Muscle of leg (tissue), 11 donors: ENCODE results near the gene CFAP119. TPM values are rescaled to one million over a fixed set of nuclear protein-coding genes. Genes with fewer than 3 reads are reported as not detected.

ENCODE experiments used
- DNase-seq: peaks from one replicate; pipeline ENCODE4 v3.0.0; 2013
- H3K27ac ChIP-seq: one replicate; pipeline ENCODE4 v1.5.1; 2013; ENCODE audit warnings: mild to moderate bottlenecking, low read length, control low read depth
- H3K27me3 ChIP-seq: one replicate; pipeline ENCODE4 v1.6.1; 2013; ENCODE audit warnings: low read length; ENCODE audit not compliant: control insufficient read depth, insufficient read depth
- H3K36me3 ChIP-seq: one replicate; pipeline ENCODE4 v1.6.1; 2013; ENCODE audit warnings: low read length; ENCODE audit not compliant: control insufficient read depth, insufficient read depth
- H3K4me1 ChIP-seq: one replicate; pipeline ENCODE4 v1.6.1; 2013; ENCODE audit warnings: low read length; ENCODE audit not compliant: control insufficient read depth, insufficient read depth
- H3K4me3 ChIP-seq: one replicate; pipeline ENCODE4 v1.5.1; 2013; ENCODE audit warnings: low read length, control low read depth
- H3K9me3 ChIP-seq: replicated peaks from 2 replicates; pipeline ENCODE4 v1.6.1; 2013; ENCODE audit warnings: low read depth, low read length; ENCODE audit not compliant: control insufficient read depth
- WGBS: methylation state at CpG from one replicate; pipeline ENCODE4 v1.1.5; 2013; ENCODE audit warnings: missing lambda C conversion rate; ENCODE audit not compliant: insufficient coverage; 5-methylcytosine and 5-hydroxymethylcytosine counted together
- polyA plus RNA-seq, 8 donors: library from polyadenylated mRNA; unstranded; fragments of 120-200 nt; gene quantifications; one replicate each; pipeline versions ENCODE4 v1.2.1 to v1.2.3, GENCODE V29; 2013; ENCODE audit warnings: inconsistent platforms in 1 of 8, low replicate concordance in 1 of 8; ENCODE audit not compliant: insufficient read length in 8 of 8, insufficient read depth in 1 of 8
- total RNA-seq: library from RNA; stranded (reverse); fragments of 120-200 nt; gene quantifications from one replicate; pipeline ENCODE4 v1.2.4, GENCODE V29; 2013

Gene CFAP119
- total and polyA plus RNA-seq, 9 donors, result 1.6 to 3.5 (median 2.5) TPM

DNA sequence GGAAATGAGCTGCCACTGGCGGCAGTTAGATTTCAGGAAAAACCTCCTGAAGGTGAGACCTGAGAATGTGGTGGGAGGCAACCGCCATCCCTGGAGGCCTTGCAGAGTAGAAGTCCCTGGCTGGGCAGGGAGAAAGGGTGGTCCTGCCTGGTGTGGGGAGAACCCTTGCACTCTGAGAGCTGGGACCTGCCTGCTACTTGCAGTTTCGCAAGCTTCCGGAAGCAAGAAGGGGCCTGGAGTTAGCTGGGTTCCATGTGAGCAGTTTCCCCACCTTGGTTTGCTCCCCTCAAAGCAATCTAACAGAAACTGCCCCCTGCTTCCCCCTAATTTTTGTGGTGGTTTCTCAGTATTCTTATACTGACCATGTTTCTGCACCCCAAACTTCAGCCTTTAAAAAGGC is 18.7 kb upstream of the CFAP119 start:
- no peak for DNase-seq
- no peak overlapping the region for H3K27ac ChIP-seq
- no peaks in the 10 kb centered on the region for H3K9me3 ChIP-seq
- 77% methylated on average over 2 of the region's 4 CpGs for WGBS
- no peak overlapping the region for H3K4me3 ChIP-seq
- H3K36me3 ChIP-seq, result peaks cover 60% of the 10 kb centered on the region
- peaks cover 40% of the 10 kb centered on the region for H3K4me1 ChIP-seq
- no peaks in the 10 kb centered on the region for H3K27me3 ChIP-seq

GRCh38 chr16:30780021-30780420 is 18.2 kb upstream of the CFAP119 start:
- H3K36me3 ChIP-seq, result peaks cover 55% of the 10 kb centered on the region
- H3K27ac ChIP-seq, result no peak overlapping the region
- H3K9me3 ChIP-seq, result no peaks in the 10 kb centered on the region
- no peak overlapping the region for H3K4me3 ChIP-seq
- H3K27me3 ChIP-seq, result no peaks in the 10 kb centered on the region
- H3K4me1 ChIP-seq, result peaks cover 37% of the 10 kb centered on the region
- WGBS, result 82% methylated on average over 2 of the region's 3 CpGs
- DNase-seq, result peak; percentile 10

DNA sequence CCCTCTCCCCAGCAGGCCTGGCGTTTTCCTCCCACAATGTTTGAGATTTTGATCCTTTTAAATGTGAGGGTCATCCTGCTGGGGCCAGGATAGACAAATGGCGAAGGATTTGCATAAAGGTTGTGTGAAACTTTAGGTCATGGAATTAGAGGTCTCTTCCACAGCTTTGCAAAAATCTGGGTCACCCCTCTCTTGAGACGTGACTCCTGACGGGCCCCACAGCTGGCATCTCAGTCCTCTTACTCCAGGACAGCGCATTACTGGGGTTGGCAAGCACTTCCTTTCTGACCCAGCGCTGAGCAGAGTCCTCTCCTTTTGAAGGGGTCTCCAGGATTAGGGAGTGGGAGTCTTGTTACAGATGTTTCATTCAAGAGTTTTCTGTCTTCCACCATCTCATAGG is 17.7 kb upstream of the CFAP119 start:
- Histone ChIP-seq H3K27ac (no peak overlapping the region), H3K36me3 (peaks cover 58% of the 10 kb centered on the region), H3K9me3 (no peaks in the 10 kb centered on the region), H3K4me3 (no peak overlapping the region), H3K4me1 (peaks cover 40% of the 10 kb centered on the region), H3K27me3 (no peaks in the 10 kb centered on the region)
- no CpG with 5 or more reads among the region's 6 CpGs for WGBS
- DNase-seq, result peak; percentile 8

GRCh38 chr16:30778549-30779244 is 16.8 kb upstream of the CFAP119 start:
- Histone ChIP-seq H3K27me3 (no peaks in the 10 kb centered on the region), H3K36me3 (peaks cover 60% of the 10 kb centered on the region), H3K4me3 (no peak overlapping the region), H3K27ac (peak overlapping the region; percentile 51), H3K4me1 (peaks cover 44% of the 10 kb centered on the region), H3K9me3 (no peaks in the 10 kb centered on the region)
- 79% methylated on average over 10 of the region's 14 CpGs for WGBS
- peak; percentile 55 for DNase-seq

DNA sequence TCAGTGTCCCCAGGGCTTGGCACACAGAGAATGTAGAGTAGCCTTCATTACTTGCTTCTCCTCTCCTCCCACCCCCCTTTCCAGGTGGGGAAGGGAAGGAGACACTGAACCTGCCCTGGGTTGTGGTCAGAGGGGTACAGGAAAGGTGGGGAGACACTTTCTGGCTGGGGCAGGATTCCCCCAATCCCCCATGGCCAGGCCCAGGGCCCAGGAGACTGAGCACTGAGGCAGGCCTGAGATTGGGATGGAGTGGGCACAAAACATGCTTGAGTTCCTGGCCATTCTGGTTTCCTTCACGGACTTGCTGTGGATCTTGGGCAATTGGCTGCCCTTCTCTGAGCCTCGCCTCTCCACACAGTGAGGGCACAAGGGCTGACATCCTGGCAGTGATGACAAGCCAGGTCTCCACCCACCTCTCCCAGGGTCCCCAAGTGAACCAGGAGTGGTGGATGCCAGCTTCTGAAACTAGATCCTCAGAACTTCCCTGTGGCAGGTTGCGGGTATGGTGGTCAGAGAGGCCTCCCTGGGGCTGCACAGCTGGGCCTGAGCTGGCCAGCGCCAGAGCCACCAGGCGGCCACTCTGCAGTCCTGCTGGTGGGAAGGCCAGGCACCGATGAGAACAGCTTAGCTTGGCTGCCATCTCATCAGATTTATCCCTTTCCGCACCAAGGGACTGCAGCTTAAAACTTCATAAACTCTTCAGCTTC is 15.9 kb upstream of the CFAP119 start:
- DNase-seq, result peak; percentile 54
- WGBS, result 71% methylated on average over 5 of the region's 7 CpGs
- Histone ChIP-seq H3K9me3 (no peaks in the 10 kb centered on the region), H3K4me3 (no peak overlapping the region), H3K4me1 (peaks cover 44% of the 10 kb centered on the region), H3K36me3 (peaks cover 60% of the 10 kb centered on the region), H3K27me3 (no peaks in the 10 kb centered on the region), H3K27ac (peak overlapping the region; percentile 51)

- under 1% methylated on average over 78 of the region's 81 CpGs for WGBS
- Histone ChIP-seq H3K36me3 (peaks cover 63% of the 10 kb centered on the region), H3K4me3 (peak overlapping the region; percentile 56), H3K27ac (peak overlapping the region; percentile 79), H3K9me3 (no peaks in the 10 kb centered on the region), H3K27me3 (no peaks in the 10 kb centered on the region), H3K4me1 (peaks cover 44% of the 10 kb centered on the region)
- DNase-seq, result peak; percentile 96
Measured at GRCh38 chr16:30775392-30776188, 13.7 kb upstream of the CFAP119 start.

GRCh38 chr16:30775131-30775391 is 13.2 kb upstream of the CFAP119 start:
- Histone ChIP-seq H3K4me3 (peak overlapping the region; percentile 56), H3K27me3 (no peaks in the 10 kb centered on the region), H3K9me3 (no peaks in the 10 kb centered on the region), H3K27ac (peak overlapping the region; percentile 79), H3K4me1 (peaks cover 44% of the 10 kb centered on the region), H3K36me3 (peaks cover 63% of the 10 kb centered on the region)
- WGBS, result 12% methylated on average over 12 of the region's 15 CpGs
- DNase-seq, result no peak

GRCh38 chr16:30774367-30775130 is 12.7 kb upstream of the CFAP119 start:
- peaks cover 62% of the 10 kb centered on the region for H3K36me3 ChIP-seq

GRCh38 chr16:30773826-30774225 is 12.0 kb upstream of the CFAP119 start:
- WGBS, result 85% methylated on average over 11 of the region's 14 CpGs
- H3K36me3 ChIP-seq, result peaks cover 62% of the 10 kb centered on the region
- H3K27ac ChIP-seq, result no peak overlapping the region
- H3K4me1 ChIP-seq, result peaks cover 37% of the 10 kb centered on the region
- no peak overlapping the region for H3K4me3 ChIP-seq
- no peaks in the 10 kb centered on the region for H3K27me3 ChIP-seq
- no peaks in the 10 kb centered on the region for H3K9me3 ChIP-seq
- DNase-seq, result peak; percentile 23

More at GRCh38 chr16:30774367-30775130, 12.7 kb upstream of the CFAP119 start:
- no peaks in the 10 kb centered on the region for H3K27me3 ChIP-seq
- H3K9me3 ChIP-seq, result no peaks in the 10 kb centered on the region
- WGBS, result 48% methylated on average over 3 of the region's 8 CpGs
- H3K4me3 ChIP-seq, result peak overlapping the region; percentile 56
- peak overlapping the region; percentile 79 for H3K27ac ChIP-seq
- peaks cover 44% of the 10 kb centered on the region for H3K4me1 ChIP-seq
- peak; percentile 46 for DNase-seq
